HG03159 (cell line): ENCODE results near the gene LRRC52.

Experiments
- ATAC-seq: cut with Tn5 transposase; IDR thresholded peaks from one replicate; pipeline ENCODE4 v1.9.1; 2021; ENCODE audit warnings: mild to moderate bottlenecking, moderate library complexity; ENCODE audit not compliant: unreplicated experiment

Gene LRRC52

DNA sequence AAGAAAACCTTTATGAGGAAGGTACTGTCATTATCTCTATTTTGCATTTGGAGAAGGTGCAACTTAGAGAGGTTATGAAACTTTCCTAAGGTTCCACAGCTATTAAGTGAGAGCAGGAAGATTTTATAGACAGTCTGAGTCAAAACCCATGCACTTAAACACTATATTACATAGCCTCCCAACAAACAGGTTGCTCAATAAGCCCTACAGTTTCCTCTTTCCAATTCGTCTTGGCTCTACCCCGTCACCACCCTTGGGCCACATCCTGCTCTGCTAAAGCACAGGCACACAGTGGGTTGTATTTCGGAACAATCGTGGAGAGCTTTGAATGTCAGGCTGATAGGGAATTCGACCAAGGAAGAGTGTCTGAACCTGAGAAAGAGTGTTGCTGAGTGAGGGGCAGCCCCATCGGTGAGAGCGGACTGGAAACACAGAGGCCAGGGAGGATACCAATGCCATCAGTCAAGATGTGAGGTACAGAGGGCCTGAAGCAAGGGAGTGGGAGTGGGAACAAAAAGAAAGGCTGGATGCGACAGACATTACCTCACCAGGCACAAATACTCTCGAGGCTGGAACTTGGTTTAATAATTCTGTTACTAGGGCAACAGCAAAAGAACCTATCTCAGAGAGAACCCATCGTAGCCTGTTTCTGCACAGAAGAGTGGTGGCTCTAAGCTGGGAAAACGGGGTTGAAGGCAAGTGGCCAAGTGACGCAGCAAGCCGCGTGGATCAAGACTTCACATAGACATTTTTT, 6.3 kb upstream of the LRRC52 start:
- no peak for ATAC-seq

DNA sequence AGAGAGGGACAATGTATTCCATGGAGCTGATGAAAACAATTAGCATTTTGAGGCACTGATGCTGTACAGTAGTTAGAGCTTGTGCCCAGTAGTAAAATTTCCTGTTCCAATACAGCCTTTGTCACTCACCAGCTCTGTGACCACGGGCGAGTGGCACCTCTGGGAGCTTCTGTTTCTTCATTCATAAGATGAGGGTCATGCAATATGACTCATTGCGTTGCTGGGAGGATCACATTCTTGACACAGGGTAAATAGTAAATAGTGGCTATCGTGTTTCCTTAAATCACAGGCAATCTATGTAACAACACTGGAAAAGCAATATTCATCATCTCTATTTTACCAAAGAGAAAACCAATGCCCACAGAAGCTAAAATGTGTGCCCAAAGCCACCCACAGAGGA, 4.5 kb upstream of the LRRC52 start:
- ATAC-seq = no peak

DNA sequence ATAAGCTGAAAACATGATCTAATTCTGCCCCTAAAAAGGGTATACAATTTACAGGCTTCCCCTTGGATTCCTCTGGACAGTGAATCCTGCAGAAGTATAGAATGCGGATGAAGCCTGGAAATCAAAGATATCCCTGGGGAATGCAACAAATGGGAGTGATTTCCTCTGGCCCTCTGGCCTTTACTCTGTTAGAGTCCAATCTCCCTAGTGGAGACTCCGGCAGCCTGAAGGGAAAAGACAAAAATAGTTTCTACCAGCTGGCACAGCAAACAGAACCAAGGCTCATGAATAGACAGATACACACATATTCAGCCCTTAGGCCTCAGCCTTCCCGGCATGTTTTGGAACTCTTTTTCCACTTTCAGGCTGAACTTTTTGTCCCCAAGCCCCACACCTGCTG, 3.9 kb upstream of the LRRC52 start:
- no peak for ATAC-seq

DNA sequence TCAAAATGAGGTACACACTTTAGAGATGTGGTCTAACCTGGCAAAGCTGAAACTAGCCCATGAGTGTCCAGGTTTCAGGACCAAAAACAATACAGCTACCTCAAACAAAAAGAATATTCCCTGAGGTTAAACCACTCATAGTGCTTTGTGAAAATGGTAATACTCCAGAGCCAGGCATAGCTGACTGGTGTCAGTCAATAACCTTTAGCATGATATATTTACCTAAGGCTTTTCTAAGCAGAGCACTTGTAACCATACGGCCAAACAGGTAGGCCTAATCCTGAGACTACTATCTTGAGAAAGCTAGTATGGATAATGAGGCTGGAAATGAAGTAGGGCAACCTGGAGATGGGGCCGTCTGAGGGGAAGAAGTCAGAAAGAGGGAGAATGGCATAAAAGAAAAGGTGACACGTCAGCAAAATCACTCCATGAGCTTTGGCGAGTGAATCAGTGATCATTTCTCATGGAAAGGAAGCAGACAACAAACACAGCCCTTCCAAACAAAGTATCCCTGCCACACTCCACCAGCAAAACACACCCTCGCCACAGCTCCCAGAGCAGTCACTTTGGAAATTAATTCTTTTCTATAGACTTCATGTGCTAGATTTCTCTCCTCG, 1.7 kb upstream of the LRRC52 start:
- ATAC-seq = no peak

DNA sequence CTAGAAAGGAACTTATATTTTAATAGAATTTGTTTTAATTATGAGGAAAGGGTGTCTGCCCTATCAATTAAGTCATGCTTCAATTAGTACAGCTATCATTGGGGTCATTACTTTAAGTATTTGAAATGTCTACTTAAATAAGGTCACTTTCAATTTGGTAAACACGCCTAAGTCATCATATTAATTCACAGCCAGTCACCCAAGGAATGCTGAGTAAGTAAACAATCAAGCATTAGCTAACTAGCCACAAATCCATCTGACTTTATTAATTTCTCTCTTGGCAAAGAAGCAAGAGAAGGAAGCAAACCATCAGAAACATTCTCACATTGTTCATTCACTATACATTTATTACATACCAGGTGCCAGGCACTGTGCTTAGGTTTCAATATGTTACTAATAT, 1.2 kb upstream of the LRRC52 start:
- no peak for ATAC-seq

DNA sequence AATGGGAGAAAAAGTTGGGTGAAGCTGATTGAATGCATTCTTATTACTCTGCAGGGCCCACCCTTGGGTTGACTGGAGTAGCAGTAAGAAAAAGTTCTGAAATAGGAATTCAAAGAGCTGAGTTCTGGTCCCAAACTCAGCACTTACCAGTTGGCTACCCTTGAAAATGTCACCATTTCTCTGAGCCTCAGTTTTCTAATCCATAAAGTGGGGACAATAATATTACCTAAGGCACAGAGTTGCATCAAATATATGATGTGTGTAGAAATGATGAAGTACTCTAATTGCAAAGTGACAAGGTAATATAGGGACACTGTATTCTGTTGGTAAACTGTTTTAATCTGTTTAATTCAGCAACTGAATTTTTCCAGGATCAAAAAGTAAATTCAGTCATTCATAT, 1.2 kb downstream of the LRRC52 start:
- ATAC-seq = no peak

DNA sequence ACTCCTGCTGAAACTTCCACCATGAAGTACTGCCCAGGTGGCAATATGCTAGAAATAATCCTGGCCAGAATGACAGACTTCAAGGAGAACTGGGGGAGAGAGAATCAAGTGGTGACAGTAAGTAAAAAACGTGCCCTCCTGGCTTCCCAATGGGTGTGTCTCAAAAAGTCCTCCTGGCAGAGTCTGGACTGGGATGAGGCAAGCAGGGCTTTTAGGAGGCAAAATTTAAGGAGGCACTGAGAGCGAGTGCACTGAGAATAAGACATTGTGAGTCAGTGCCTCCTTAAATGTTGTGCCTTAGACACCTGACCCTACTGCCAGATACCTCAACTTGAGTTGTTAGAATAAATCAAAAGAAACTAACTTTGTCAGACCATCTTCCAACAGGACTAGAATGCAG, 2.2 kb downstream of the LRRC52 start:
- ATAC-seq = no peak

DNA sequence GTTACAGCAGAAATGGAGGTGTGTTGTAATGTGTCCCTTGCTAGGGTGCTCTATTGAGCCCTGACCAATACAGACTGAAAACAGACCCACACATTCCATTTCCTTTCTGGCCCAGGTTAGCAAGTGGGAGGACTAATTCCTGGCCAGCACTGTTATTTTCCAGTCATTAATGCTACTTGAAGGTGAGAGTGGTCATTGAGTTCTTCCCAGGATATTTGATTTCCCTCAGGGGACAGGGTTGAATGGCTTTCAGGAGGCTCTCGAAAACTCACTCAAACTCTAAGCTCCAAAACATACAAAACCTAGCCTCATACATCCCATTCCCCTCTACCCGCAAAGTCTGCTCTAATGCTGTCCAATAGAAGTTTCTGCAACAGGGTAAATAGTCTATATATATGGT, 6.2 kb downstream of the LRRC52 start:
- no peak for ATAC-seq

DNA sequence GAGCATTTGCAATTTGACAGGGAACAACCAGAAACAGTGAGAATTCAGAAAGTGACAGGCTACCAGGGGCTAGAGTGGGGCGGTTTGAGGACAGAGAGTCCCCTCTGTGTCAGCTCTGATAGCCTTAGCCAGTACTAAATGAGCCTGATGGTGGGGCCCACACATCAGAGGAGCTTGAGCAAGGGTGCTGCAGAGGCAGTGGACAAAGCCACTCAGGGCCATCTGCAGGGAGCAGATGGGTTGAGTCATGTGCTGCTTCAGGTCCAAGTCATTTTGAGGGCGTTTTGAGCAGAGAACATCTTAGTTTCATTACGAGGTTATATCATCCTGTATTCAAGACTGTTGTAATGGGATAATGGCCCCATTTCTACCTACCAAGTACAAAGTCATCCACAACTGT, 7.7 kb downstream of the LRRC52 start:
- ATAC-seq = no peak

DNA sequence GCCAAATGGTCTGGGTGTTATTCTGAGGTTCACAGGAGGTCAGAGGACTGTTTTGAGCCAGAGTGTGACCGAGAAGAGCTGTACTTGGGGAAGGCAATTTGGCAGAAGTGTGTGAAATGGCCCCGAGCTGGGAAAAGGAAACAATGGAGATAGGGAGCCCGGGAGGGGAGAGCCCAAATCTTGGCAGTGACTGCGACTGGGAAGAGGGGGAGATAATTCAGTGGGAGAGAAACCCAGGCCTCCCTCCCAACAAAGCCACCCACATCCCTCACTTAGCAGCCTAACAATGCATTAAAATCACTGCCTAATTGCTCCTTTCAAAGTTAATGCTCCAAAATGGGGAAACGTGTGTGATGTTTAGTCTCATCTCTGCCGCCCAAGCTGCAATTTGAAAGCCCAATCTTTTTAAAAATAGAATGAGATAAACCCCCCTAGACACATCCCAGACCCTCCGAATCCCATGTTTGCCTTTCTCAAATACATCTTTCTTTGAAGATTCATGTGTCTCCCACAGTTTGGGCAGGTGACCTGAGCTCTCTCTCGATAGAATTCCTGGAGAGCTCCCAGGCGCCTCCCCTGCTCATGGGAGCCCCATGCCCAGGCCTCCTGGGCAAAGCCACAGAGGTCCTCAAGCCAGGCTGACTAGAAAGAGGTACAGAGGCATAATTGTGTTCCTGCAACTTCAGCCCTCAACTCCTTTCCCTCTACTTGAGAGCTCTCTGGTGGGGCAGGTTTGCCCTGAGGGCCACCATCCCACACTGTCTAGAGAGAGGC, 17.3 kb downstream of the LRRC52 start:
- ATAC-seq = no peak

DNA sequence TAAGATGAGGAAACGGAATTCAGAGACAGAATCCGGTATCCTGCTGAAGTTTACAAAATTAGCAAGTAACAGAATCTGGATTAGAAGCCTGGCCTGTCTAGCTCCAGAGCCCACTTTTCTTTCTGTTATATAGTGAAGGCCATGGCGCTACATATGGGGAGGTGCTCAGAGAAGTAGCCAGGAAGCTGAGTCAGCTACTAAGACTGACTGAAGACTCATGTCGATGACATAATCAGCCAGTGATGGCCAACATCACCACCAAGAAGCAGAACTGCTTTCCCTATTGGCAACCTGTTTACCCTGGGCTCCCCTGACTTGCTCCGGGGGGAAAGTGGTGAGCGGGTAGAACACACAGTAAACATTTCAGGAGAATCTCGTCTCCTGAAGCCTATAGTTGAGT, 18.8 kb downstream of the LRRC52 start:
- ATAC-seq = no peak

DNA sequence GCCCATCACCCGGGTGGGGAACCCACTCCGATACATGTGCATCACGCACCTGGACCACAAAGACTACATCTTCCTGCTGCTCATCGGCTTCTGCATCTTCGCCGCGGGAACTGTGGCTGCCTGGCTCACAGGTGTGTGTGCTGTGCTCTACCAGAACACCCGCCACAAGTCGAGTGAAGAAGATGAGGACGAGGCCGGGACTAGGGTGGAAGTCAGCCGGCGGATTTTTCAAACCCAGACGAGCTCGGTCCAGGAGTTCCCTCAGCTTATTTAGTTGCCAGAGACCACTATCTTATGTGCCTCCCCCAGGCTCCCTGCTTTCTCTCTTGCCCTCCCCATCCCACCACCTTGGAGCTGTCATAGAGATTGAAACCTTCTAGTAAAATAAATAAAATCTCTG, 19.8 kb downstream of the LRRC52 start:
- ATAC-seq = no peak

DNA sequence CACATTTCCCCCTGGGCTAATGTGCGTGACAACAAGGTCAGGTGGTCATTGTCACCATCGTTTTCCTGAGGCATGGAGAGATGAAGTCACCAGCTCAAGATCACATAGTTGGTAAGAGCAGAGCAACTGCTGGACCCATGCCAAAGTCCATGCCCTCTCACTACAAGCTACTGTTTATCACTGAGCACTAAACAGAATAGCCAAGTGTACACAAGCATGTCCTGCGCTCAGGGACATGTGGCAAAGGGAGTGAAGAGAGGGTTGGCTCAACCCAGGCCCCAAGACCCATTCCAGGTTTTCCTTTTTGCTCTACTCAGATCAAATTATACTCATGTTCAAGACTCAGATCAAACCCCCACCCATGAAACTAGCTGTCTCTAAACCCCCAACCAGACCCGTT, 20.8 kb downstream of the LRRC52 start:
- ATAC-seq = no peak

DNA sequence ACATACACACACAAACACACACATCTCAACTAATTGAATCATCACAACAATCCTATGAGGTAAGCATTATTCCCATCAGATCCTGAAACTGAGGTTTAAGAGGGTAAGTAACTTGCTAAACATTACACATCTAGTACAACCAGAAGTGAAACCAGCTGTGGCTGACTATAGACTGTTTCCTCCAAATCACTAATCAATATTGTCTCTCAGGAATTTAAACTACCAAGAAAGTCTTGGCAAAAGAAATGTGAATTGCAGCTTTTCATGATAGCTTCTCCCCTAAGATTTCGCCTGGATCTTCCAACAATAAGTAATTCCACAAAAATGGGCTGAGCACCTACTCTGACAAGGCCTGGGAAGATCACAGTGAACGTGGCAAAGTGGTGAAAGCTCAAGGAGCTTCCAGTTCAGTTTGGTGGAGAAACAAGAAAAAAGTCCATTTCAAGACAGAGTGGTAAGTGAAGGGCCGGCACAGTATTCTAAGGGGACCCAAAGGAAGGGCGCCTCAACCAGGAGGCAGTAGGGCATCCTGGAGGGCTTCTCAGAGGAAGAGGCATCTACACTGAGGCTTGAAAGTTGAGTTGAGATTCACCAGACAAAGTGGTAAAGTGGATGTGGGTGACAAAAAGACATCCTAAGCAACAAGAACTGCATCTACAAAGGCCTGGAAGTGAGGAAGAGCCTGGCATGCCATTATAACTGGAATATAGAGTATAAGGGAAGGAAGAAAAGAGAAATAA, 22.1 kb downstream of the LRRC52 start:
- ATAC-seq = no peak

DNA sequence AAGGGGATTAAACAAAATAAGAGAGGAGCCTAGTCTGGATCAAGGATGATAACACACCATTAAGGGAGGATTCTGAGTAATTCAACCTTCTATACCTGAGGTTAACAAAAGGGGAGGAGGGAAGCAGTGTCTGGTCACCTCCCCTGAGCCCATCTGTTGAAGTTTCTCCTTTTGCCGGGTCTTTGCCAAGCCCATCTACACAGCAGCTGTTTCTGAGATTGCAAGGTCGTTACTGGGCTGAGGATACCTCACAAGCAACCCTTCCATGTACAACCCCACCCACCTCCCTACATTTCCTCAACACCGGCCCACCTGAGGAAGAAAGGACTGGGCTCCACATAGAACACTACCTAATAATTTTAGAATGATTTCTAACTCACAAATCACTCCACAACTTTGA, 26.3 kb downstream of the LRRC52 start:
- no peak for ATAC-seq

DNA sequence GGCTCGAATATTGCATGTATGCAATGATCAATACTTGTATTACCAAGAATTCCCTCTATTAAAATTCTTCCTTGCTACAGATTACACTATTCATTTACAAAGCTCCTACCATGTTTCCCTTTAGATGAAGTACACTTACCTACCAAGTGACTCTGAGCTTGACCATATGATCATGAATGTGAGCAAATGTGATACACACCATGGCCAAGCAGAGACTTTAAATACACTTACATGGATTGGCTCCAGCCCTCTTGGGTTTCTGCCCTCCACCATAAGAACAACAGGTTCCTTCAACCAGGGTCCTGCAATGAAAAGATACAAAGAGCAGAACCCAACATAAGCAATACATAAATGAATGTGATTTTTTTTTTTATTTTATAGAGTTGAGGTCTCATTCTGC, 30.0 kb downstream of the LRRC52 start:
- ATAC-seq = no peak

DNA sequence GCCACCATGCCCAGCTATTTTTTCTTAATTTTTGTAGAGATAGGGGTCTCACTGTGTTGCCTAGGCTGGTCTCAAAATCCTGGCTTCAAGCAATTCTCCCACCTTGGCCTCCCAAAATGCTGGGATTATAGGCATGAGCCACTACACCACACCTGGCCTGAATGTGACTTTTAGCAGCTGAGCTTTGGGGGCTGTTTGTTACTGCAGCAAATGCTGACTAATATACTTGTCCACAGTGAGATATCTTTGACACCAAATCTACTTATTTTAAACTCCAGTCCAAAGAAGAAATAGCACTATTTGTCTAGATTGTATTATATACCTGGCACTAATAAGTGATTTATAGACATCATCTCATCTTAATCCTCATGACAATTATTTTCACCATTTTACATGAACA, 30.5 kb downstream of the LRRC52 start:
- no peak for ATAC-seq

DNA sequence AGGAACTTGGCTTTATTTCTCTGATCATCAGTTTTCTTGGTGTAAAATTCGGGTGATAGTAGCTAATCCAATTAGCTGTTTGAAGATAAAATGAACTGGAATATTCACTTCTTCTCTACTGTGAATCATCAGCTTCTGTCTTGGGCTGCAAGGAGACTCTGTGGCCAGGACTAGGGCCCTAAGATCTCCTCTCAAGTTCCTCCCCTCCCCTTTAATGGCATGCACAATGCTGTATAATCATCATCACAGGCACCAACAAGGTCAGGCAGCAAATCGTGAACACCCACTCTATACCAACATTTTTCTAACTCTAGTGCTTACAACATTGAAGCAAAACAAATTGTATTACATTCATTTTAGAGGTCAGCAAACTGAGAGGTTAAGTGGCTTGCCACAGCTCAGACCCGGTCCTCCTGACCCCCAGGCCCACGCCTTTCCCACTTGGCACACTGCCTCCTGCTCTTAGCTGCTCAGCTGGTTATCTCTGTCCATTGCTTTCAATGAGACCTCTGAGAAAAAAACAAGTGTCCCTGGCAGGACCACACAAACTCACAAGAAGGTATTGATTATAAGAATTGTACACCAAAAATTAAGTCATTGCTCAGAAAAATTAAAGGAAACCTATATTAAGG, 31.8 kb downstream of the LRRC52 start:
- no peak for ATAC-seq

DNA sequence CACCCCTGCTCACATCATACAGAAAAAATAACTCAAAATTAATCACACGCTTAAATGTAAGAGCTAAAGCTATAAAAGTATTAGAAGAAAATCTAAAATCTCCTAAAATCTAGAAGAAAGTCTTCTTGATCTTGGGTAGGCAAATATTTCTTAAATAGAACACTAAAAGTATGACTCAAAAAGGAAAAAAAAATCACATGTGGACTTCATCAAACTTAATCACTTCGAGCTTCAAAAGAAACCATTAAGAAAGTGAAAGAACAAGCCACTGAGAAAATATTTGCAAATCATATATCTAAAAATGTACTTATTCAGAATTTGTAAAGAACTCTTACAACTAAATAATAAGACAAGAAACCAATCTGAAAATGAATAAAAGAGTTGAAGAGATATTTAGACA, 32.7 kb downstream of the LRRC52 start:
- ATAC-seq = no peak

DNA sequence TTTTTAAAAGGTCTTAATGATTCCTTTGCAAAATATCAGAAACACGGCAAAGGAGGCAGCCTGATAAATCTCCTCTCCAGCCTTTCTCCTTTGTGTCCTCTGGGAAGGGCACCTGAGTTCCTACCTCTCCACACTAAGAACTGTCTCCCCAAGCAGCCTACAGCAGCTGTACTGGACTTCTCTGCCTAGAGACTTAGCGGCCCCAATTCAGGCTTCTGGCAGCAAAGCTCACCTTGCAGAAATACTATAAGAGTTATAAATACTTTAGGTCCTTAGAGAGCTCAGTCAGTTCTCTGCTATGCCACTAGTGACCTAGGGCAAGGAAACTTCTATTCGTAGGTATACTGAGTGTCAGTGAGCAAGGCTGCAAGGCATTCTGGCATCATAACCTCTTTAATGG, 33.9 kb downstream of the LRRC52 start:
- no peak for ATAC-seq
